Hepatocyte (in vitro differentiated cells): ENCODE data around the gene CCDC192. TPM values are rescaled to one million over a fixed set of nuclear protein-coding genes. Genes with fewer than 3 reads are reported as not detected.

Experiments
- DNase-seq: peaks from one replicate; pipeline ENCODE4 v3.0.0-alpha.2; 2016; ENCODE audit warnings: low spot score
- H2AFZ ChIP-seq: fragments of 200-600 bp; sonication (generic); 2 replicates; pipeline ENCODE4 v1.6.0; 2016; ENCODE audit warnings: antibody characterized with exemption, mild to moderate bottlenecking
- H3K27ac ChIP-seq: fragments of 200-600 bp; sonication (generic); 2 replicates; pipeline ENCODE4 v1.5.1; 2016; ENCODE audit warnings: mild to moderate bottlenecking
- H3K27me3 ChIP-seq: fragments of 200-600 bp; sonication (generic); 2 replicates; pipeline ENCODE4 v1.6.1; 2016
- H3K36me3 ChIP-seq: fragments of 200-600 bp; sonication (generic); replicated peaks from 2 replicates; pipeline ENCODE4 v1.5.1; 2016; ENCODE audit warnings: low read depth; ENCODE audit not compliant: insufficient read depth
- H3K4me1 ChIP-seq: fragments of 200-600 bp; sonication (generic); 2 replicates; pipeline ENCODE4 v1.5.1; 2016; ENCODE audit warnings: mild to moderate bottlenecking, moderate library complexity; ENCODE audit not compliant: insufficient read depth
- H3K4me2 ChIP-seq: fragments of 200-600 bp; sonication (generic); 2 replicates; pipeline ENCODE4 v1.6.0; 2016
- H3K4me3 ChIP-seq: fragments of 200-600 bp; sonication (generic); 2 replicates; pipeline ENCODE4 v1.5.1; 2016; ENCODE audit warnings: mild to moderate bottlenecking
- H3K79me2 ChIP-seq: fragments of 200-600 bp; sonication (generic); 2 replicates; pipeline ENCODE4 v1.6.0; 2017; ENCODE audit warnings: mild to moderate bottlenecking
- H3K9me2 ChIP-seq: fragments of 200-600 bp; sonication (generic); replicated peaks from 2 replicates; pipeline ENCODE4 v1.6.0; 2017; ENCODE audit warnings: mild to moderate bottlenecking; ENCODE audit not compliant: insufficient read depth
- H3K9me3 ChIP-seq: fragments of 200-600 bp; sonication (generic); 2 replicates; pipeline ENCODE4 v1.5.1; 2016; ENCODE audit warnings: low read depth, mild to moderate bottlenecking
- H4K20me1 ChIP-seq: fragments of 200-600 bp; sonication (generic); 2 replicates; pipeline ENCODE4 v1.6.0; 2016; ENCODE audit warnings: mild to moderate bottlenecking; ENCODE audit not compliant: insufficient read depth, poor library complexity, severe bottlenecking
- CTCF ChIP-seq: fragments of 200-600 bp; sonication (generic); IDR thresholded peaks from 2 replicates; pipeline ENCODE4 v1.5.1; 2016; ENCODE audit warnings: antibody characterized with exemption, mild to moderate bottlenecking; ENCODE audit not compliant: poor library complexity
- EZH2 ChIP-seq: fragments of 200-600 bp; sonication (generic); IDR thresholded peaks from 2 replicates; pipeline ENCODE4 v1.6.1; 2016; ENCODE audit warnings: antibody characterized with exemption, mild to moderate bottlenecking, borderline replicate concordance
- EZH2phosphoT487 ChIP-seq: fragments of 200-600 bp; sonication (generic); IDR thresholded peaks from one replicate; pipeline ENCODE4 v1.6.1; 2018; ENCODE audit warnings: antibody characterized with exemption, mild to moderate bottlenecking, low read depth, moderate library complexity; ENCODE audit not compliant: unreplicated experiment, severe bottlenecking
- WGBS: methylation state at CpG from one replicate; pipeline ENCODE4 v1.1.6; 2016; ENCODE audit warnings: low lambda C conversion rate; ENCODE audit errors: missing lambda C conversion rate; 5-methylcytosine and 5-hydroxymethylcytosine counted together
- polyA plus RNA-seq: library from polyadenylated mRNA; unstranded; fragments of >200 nt; fragmentation: Nextera tagmentation; extraction: Ambion mirVana; gene quantifications from 2 replicates; pipeline ENCODE4 v1.2.1, GENCODE V29; 2016
- total RNA-seq: library from RNA; depleted of rRNA; stranded (reverse); fragments of >200 nt; gene quantifications from 2 replicates; pipeline ENCODE4 v1.2.3, GENCODE V29; 2014

The CCDC192 gene
- total RNA-seq = not detected in 2 replicates
- 0.39 and 0.69 TPM in 2 replicates for polyA plus RNA-seq

DNA sequence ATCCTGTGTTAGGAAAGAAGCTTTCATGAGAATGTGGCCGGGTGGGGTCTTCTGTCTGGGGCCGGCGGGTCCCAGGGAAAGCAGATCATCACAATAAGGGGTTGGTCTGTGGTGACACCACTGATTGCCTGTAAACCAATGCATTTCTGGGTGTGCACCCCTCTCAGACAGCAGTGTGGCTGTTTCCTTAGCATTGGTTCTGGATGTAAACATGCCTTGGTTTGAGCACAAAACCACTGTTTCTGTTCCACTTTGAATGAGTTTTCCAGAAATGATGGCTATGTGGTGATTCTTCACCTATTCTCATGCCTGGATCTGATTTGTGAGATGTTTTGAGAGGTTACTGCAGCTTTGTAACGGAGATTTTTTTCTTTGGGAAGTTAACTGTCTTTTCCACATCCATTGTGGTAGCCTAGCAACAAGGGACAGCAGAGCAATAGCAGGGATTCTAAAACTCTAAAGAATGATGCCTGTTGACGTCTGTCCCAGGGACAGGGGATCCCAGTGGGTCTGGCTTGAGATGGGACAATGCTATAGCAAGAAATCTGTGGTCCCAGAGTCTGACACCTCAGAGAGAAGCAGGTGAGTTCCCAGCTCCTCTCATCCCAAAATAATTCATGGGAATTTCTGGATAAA lies at the start of gene CCDC192:
Gene CCDC192, plus strand, starts transcription at position 466 of the 636 bp plus-strand sequence. Its CDS starts 55 bp downstream, at position 521.
- Histone ChIP-seq H3K36me3 (no peaks in the 10 kb centered on the region), H3K4me2 (no peak within 1 kb of the TSS), H3K27me3 (no peaks in the 10 kb centered on the region), H3K4me3 (no peak within 1 kb of the TSS), H3K79me2 (no peaks in the 10 kb centered on the region), H4K20me1 (no peaks in the 10 kb centered on the region), H3K9me2 (no peaks in the 10 kb centered on the region), H3K9me3 (no peaks in the 10 kb centered on the region), H3K27ac (no peak within 1 kb of the TSS), H2AFZ (no peak within 1 kb of the TSS), H3K4me1 (peaks cover 8% of the 10 kb centered on the region)
- no peak for DNase-seq
- 79% methylated on average over 5 of the region's 5 CpGs for WGBS
- TF ChIP-seq EZH2 = no peak
- no peak for TF ChIP-seq EZH2phosphoT487
- TF ChIP-seq CTCF = no peak

DNA sequence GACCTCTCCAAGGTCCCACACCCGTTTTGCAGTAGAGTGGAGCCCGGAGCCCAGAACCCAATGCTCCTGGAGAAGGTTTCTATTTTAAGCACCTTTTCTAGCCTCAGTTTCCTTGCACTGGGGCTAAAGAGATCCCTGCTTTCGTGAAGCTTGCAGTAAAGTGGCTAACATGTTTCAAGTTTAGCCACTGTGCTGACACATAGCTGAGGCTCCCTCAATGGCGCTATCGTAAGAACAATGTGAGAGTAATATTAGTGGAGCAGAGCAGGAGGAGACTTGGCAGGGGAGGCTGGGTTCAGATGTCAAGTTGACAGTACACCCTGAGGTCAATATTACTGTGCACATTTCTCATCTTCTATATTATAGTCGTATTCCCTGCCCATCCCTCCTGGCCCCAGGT lies 46.4 kb upstream of the CCDC192 start:
- H3K27ac ChIP-seq = no peak overlapping the region
- no peaks in the 10 kb centered on the region for H3K27me3 ChIP-seq
- no peak for DNase-seq
- no peaks in the 10 kb centered on the region for H3K4me1 ChIP-seq
- H2AFZ ChIP-seq = no peak overlapping the region
- no peaks in the 10 kb centered on the region for H3K9me2 ChIP-seq
- TF ChIP-seq EZH2 = no peak
- no peak for TF ChIP-seq CTCF
- TF ChIP-seq EZH2phosphoT487 = no peak
- WGBS = 88% methylated on average over 6 of the region's 6 CpGs
- H3K4me3 ChIP-seq = no peak overlapping the region
- H4K20me1 ChIP-seq = no peaks in the 10 kb centered on the region
- H3K36me3 ChIP-seq = no peaks in the 10 kb centered on the region
- H3K4me2 ChIP-seq = no peak overlapping the region
- H3K79me2 ChIP-seq = no peaks in the 10 kb centered on the region
- no peaks in the 10 kb centered on the region for H3K9me3 ChIP-seq

DNA sequence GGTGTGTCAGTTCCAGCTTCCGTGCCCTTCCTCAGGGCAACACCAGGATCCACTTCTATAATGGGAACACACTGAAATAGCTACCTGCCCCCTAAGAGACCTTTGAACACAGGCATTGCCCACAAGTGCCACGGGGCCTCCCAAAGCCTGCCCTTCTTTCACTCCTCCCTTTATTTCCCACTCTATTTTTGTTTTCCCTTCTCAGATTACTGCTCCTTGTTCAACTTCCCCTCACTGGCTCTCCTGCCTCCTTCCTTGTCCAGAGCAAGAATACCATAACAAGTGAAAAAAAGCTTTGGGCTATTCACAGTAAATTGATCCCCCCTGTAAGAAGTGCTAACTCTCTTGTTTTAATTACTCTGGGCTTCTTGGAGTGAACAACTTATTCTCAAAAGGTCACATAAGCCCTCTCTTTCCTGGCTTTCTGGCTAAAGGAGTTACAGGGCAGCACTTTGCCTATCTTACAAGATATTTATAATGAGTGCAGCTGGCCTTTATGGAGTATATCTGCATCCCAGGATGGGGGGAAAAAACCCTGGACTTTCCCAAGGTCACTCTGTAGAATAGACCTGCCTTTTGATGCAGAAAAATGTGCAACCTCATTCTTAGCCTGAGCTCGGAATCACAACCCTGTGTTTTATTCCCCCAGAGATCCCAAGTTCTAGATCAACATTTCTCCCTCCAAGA lies 43.0 kb upstream of the CCDC192 start:
- H3K4me3 ChIP-seq = no peak overlapping the region
- TF ChIP-seq EZH2 (no peak), CTCF (no peak), EZH2phosphoT487 (no peak)
- DNase-seq = no peak
- no peaks in the 10 kb centered on the region for H3K36me3 ChIP-seq
- H3K27me3 ChIP-seq = no peaks in the 10 kb centered on the region
- no peak overlapping the region for H2AFZ ChIP-seq
- H3K9me3 ChIP-seq = no peaks in the 10 kb centered on the region
- H3K79me2 ChIP-seq = no peaks in the 10 kb centered on the region
- no peak overlapping the region for H3K4me2 ChIP-seq
- no peaks in the 10 kb centered on the region for H3K4me1 ChIP-seq
- H3K9me2 ChIP-seq = no peaks in the 10 kb centered on the region
- no peaks in the 10 kb centered on the region for H4K20me1 ChIP-seq
- H3K27ac ChIP-seq = no peak overlapping the region
- 83% methylated on average over 3 of the region's 3 CpGs for WGBS
